MCF 10A (cell line): ENCODE data around the gene ATP2C1. TPM values are rescaled to one million over a fixed set of nuclear protein-coding genes. Genes with fewer than 3 reads are reported as not detected.

ENCODE experiments used
- BruUV-seq: library from RNA; stranded (reverse); fragments of 400-500 nt; replicated peaks from 2 replicates; lab custom pipeline; 2021; lab: Mats Ljungman, UMichigan
- CTCF ChIA-PET: fragments of 300-600 bp; sonication (Branson Sonifier 250); formaldehyde crosslinking; extraction: SDS; loops from one replicate; lab custom pipeline; 2021; ENCODE audit warnings: antibody characterized with exemption, inconsistent platforms; lab: Yijun Ruan, JAX
- POLR2A ChIA-PET: fragments of 300-600, 350-650 bp; sonication (Branson Sonifier 250); formaldehyde crosslinking; extraction: SDS; loops from one replicate; lab custom pipeline; 2020; ENCODE audit warnings: antibody characterized with exemption, inconsistent platforms; lab: Yijun Ruan, JAX
- DNase-seq: peaks from one replicate; pipeline ENCODE4 v3.0.0-alpha.2; 2018; ENCODE audit not compliant: unreplicated experiment
- H3K27ac Mint-ChIP-seq: one replicate; pipeline ENCODE4 v1.8.0; 2022; ENCODE audit warnings: mild to moderate bottlenecking, low read depth, mixed read lengths; ENCODE audit not compliant: unreplicated experiment
- H3K27me3 Mint-ChIP-seq: one replicate; pipeline ENCODE4 v1.8.0; 2022; ENCODE audit warnings: mixed read lengths; ENCODE audit not compliant: insufficient read depth, unreplicated experiment
- H3K36me3 Mint-ChIP-seq: one replicate; pipeline ENCODE4 v1.8.0; 2022; ENCODE audit warnings: mild to moderate bottlenecking, moderate library complexity, mixed read lengths; ENCODE audit not compliant: insufficient read depth, unreplicated experiment
- H3K4me1 Mint-ChIP-seq: one replicate; pipeline ENCODE4 v1.8.0; 2022; ENCODE audit warnings: mixed read lengths; ENCODE audit not compliant: insufficient read depth, unreplicated experiment
- H3K4me3 Mint-ChIP-seq: one replicate; pipeline ENCODE4 v1.8.0; 2022; ENCODE audit warnings: mild to moderate bottlenecking, moderate library complexity, mixed read lengths; ENCODE audit not compliant: unreplicated experiment
- H3K9me3 Mint-ChIP-seq: one replicate; pipeline ENCODE4 v1.8.0; 2022; ENCODE audit warnings: mixed read lengths; ENCODE audit not compliant: unreplicated experiment
- CTCF ChIP-seq: fragments of 200-600 bp; IDR thresholded peaks from one replicate; pipeline ENCODE4 v1.8.0; 2022; ENCODE audit warnings: antibody characterized with exemption, mild to moderate bottlenecking; ENCODE audit not compliant: unreplicated experiment
- intact Hi-C: fragments of 100-400 bp; cut with micrococcal nuclease; formaldehyde crosslinking; loops from 2 replicates; pipeline ENCODE4 v1.14.1; 2022
- total RNA-seq: library from RNA; stranded (reverse); gene quantifications from 2 replicates; pipeline ENCODE4 v1.2.3, GENCODE V29; 2022

The ATP2C1 gene
- total RNA-seq, 1 experiment from 2014 or later = 52.7 TPM

DNA sequence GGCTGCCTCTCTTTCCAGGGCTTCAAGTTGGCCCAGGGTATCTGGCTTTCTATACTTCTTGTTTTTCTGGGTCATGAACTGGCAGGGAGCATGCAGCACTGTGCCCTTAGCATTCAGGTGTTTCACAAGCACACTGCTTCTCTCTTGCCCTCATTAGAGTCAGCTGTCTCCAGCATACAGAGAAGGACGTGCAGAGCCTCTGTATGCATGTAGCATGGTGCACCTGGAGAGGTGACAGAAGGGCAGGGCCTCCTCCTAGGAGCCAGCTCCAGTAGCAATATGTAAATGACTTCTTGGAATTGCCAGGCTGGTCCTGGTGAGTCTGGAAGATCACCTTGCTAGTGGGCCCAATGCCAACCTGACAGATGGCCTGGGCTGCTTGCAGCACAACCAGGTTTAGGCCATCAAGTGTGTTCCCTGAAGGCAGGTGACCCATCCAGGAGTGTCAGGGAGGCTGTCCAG, 44.8 kb upstream of the ATP2C1 start:
- H3K36me3 Mint-ChIP-seq = no peaks in the 10 kb centered on the region
- ChIA-PET CTCF (interaction anchor here (1.9 kb wide), 1 partner anchor 10 kb away, joined by 6 read pairs; no protein-coding TSS in a partner anchor), POLR2A (interaction anchor here (1.5 kb wide), 1 partner anchor 45 kb away, joined by 9 read pairs; the partner anchor contains the start of gene ATP2C1)
- BruUV-seq = no TSS peak
- peaks cover 7% of the 10 kb centered on the region for H3K4me1 Mint-ChIP-seq
- TF ChIP-seq CTCF = no peak
- intact Hi-C loops = no loop called here
- peaks cover 21% of the 10 kb centered on the region for H3K27me3 Mint-ChIP-seq
- DNase-seq = peak; percentile 38
- no peak overlapping the region for H3K4me3 Mint-ChIP-seq
- H3K9me3 Mint-ChIP-seq = no peaks in the 10 kb centered on the region
- H3K27ac Mint-ChIP-seq = no peak overlapping the region

DNA sequence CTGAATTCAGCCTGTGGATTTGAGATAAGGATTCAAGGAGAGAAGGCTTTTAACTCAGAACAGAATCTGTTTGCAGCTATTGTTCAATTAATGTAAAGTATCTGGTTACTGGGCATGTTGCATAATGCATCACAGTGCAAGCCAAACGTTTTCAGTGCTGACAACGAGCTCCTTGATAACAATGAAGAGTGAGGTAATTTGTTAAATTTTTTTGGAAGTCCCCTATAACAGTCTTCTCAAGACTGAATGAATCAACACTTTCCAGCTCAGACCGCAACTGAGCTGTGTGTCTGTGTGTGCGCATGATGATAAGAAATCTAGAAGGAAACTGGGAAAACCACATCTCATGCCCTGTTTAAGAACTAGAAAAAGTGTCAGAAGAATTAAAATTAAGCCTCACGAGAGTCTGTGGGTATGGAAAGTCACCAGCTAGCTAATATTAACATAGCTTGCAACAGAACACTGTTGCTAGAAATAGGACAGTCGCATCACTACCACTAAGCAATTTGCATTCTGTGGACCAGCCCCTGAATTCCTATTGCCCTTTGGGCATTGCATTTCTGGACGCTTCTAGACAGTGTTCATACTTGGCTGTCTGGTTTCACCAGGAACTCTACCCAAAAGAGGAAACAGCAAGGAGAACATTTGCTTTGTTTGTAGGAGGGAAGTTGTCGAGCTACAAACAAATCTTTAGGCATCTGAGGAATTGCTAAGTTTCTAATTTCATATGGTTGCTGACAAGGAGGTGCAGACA, 43.7 kb upstream of the ATP2C1 start:
- CTCF ChIA-PET = interaction anchor here (1.2 to 2.0 kb wide), 4 partner anchors 9 to 91 kb away, joined by 5 to 13 read pairs (median 7); partner anchors contain the start of gene ATP2C1
- no peaks in the 10 kb centered on the region for H3K36me3 Mint-ChIP-seq
- H3K27ac Mint-ChIP-seq = no peak overlapping the region
- no peak for TF ChIP-seq CTCF
- intact Hi-C loops = no loop called here
- POLR2A ChIA-PET = interaction anchor here (0.5 to 1.5 kb wide), 6 partner anchors 8 to 89 kb away, joined by 3 to 9 read pairs (median 4); partner anchors contain the start of gene ATP2C1
- no peaks in the 10 kb centered on the region for H3K9me3 Mint-ChIP-seq
- H3K4me3 Mint-ChIP-seq = no peak overlapping the region
- DNase-seq = peak; percentile 67
- BruUV-seq = no TSS peak
- H3K4me1 Mint-ChIP-seq = peaks cover 7% of the 10 kb centered on the region
- H3K27me3 Mint-ChIP-seq = peaks cover 10% of the 10 kb centered on the region

DNA sequence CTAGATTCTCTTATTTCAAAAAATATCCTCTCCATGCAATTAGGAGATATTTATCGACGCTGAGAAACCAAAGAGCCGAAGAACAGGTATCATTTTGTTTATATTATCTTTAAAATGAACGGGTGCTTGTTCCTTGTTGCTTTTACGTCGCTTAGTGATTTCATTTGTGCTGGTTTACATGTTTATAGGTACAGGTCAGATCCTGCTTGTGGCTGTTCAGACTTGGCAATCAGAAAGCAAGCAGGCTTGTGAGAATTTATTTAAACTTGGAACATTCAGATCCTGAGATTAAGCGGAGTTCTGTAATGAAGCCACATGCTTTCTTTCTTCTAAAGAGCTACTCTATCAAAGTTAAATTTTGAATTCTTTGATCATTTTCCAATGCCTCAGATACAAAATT, 43.0 kb upstream of the ATP2C1 start:
- no peak overlapping the region for H3K27ac Mint-ChIP-seq
- intact Hi-C loops = no loop called here
- no peaks in the 10 kb centered on the region for H3K9me3 Mint-ChIP-seq
- no TSS peak for BruUV-seq
- H3K4me1 Mint-ChIP-seq = peaks cover 7% of the 10 kb centered on the region
- peaks cover 10% of the 10 kb centered on the region for H3K27me3 Mint-ChIP-seq
- no peak for TF ChIP-seq CTCF
- ChIA-PET CTCF (interaction anchor here (1.7 to 2.0 kb wide), 3 partner anchors 9 to 91 kb away, joined by 5 to 13 read pairs (median 6); partner anchors contain the start of gene ATP2C1), POLR2A (interaction anchor here (0.7 to 1.5 kb wide), 3 partner anchors 43 to 113 kb away, joined by 3 to 9 read pairs (median 3); partner anchors contain the start of gene ATP2C1)
- no peak for DNase-seq
- H3K36me3 Mint-ChIP-seq = no peaks in the 10 kb centered on the region
- no peak overlapping the region for H3K4me3 Mint-ChIP-seq

DNA sequence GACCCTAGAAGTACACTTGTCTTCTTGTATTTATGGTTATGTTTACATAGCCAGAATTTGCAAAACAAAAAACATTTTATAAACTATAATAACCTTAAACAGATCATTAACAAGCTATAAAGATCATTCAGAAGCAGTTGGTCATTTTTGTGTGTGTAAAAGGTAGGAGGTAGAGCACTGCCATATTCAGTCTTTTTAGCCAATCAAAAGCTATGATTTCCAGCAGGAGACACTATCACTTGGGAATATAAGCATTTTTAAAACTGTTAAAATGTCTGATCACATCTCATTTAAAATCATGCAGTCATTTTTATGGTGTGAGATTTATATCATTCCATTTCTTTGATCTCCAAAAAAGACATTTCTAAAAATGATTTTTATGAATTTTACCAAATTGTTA, 42.6 kb upstream of the ATP2C1 start:
- Mint-ChIP-seq H3K4me3 (no peak overlapping the region), H3K27ac (no peak overlapping the region), H3K36me3 (no peaks in the 10 kb centered on the region), H3K4me1 (peaks cover 7% of the 10 kb centered on the region), H3K27me3 (peaks cover 10% of the 10 kb centered on the region), H3K9me3 (no peaks in the 10 kb centered on the region)
- TF ChIP-seq CTCF = no peak
- ChIA-PET POLR2A (interaction anchor here (0.7 to 0.9 kb wide), 2 partner anchors 90 to 112 kb away, joined by 3 read pairs; no protein-coding TSS in a partner anchor), CTCF (interaction anchor here (1.7 to 2.0 kb wide), 2 partner anchors 42 to 91 kb away, joined by 5 to 13 read pairs; partner anchors contain the start of gene ATP2C1)
- intact Hi-C loops = no loop called here
- no TSS peak for BruUV-seq
- DNase-seq = no peak
